Measurements from ENCODE around the gene CBX4.

- TF ChIP-seq CTCF (tag by site-specific recombination; IDR thresholded peaks at IDR 0.05) = no peak
- TF ChIP-seq ZNF155 (tag by site-specific recombination; IDR thresholded peaks at IDR 0.05) = no peak
- TF ChIP-seq ZBTB11 (tag by site-specific recombination; conservative IDR thresholded peaks at IDR 0.05; ENCODE audit: low read depth) = no peak
- no peak for TF ChIP-seq YY1 (tag by site-specific recombination; IDR thresholded peaks at IDR 0.05)
- TF ChIP-seq ZNF140 (tag by site-specific recombination; IDR thresholded peaks at IDR 0.05) = no peak
- TF ChIP-seq ZBTB10 (tag by site-specific recombination; IDR thresholded peaks at IDR 0.05) = no peak
- no peak for TF ChIP-seq SETDB1 (IDR thresholded peaks at IDR 0.05; ENCODE audit: insufficient read length, low read length)
- TF ChIP-seq ZNF121 (tag by site-specific recombination; IDR thresholded peaks at IDR 0.05) = no peak
- TF ChIP-seq ZBTB7A (tag by site-specific recombination; IDR thresholded peaks at IDR 0.05; ENCODE audit: low read depth) = no peak
- no peak for TF ChIP-seq ZNF274 (IDR thresholded peaks at IDR 0.05; ENCODE audit: low read length)
- no peak for TF ChIP-seq ZNF274 (tag by site-specific recombination; IDR thresholded peaks at IDR 0.05; ENCODE audit: borderline replicate concordance)
These were observed 24.9 kb upstream of the CBX4 start for GRCh38 chr17:79864147-79864546.
